GM19452 (cell line): ENCODE results near the gene RUFY4.

Experiments used
- ATAC-seq: cut with Tn5 transposase; IDR thresholded peaks from one replicate; pipeline ENCODE4 v1.9.1; 2021; ENCODE audit not compliant: unreplicated experiment

The RUFY4 gene

DNA sequence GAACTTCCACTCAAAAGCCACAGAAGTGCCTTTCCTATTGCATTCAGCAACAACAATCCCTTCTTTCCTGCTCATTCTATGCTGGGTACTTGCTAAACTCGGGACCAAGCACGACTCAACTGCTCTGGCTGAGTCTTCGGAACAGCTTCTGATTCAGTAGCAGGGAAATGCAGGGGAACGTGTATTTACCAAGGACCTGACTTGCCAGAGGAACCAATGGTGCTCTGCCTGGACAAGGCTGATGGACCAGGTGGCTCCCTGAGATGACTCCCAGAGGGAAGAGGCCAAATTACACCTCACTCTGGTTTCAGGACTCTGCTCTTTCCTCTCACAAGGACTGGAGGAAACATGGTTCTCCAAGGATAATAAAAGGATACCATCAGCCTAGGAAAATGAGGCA is 69.0 kb downstream of the RUFY4 start:
- no peak for ATAC-seq
